Activated B cell treated with CpG ODN at 0.5 μM for 24 hours (primary cell): ENCODE measurements around the gene TMEM187. TPM values are rescaled to one million over a fixed set of nuclear protein-coding genes. Genes with fewer than 3 reads are reported as not detected.

Experiments
- ATAC-seq: fragments of 200-7000 bp; cut with Tn5 transposase; one replicate; pipeline ENCODE4 v1.10.0; 2021; ENCODE audit warnings: low read depth, mild to moderate bottlenecking, moderate library complexity
- CTCF ChIA-PET: fragments of 350-600 bp; sonication (Branson Sonifier 250); formaldehyde crosslinking; loops from one replicate; lab custom pipeline; 2021; ENCODE audit warnings: antibody characterized with exemption; lab: Charles Lee
- POLR2A ChIA-PET: fragments of 350-600 bp; sonication (Branson Sonifier 250); formaldehyde crosslinking; loops from one replicate; lab custom pipeline; 2021; ENCODE audit warnings: antibody characterized with exemption; lab: Charles Lee
- DNase-seq: peaks from one replicate; pipeline ENCODE4 v3.0.0; 2022
- H3K27ac Mint-ChIP-seq: one replicate; pipeline ENCODE4 v1.8.0; 2020; ENCODE audit warnings: mixed read lengths
- H3K27me3 Mint-ChIP-seq: one replicate; pipeline ENCODE4 v1.8.0; 2021; ENCODE audit warnings: mixed read lengths
- H3K36me3 Mint-ChIP-seq: one replicate; pipeline ENCODE4 v1.8.0; 2021; ENCODE audit warnings: low read depth, mixed read lengths
- H3K4me1 Mint-ChIP-seq: one replicate; pipeline ENCODE4 v1.8.0; 2021; ENCODE audit warnings: mixed read lengths
- H3K4me3 Mint-ChIP-seq: one replicate; pipeline ENCODE4 v1.8.0; 2020; ENCODE audit warnings: mild to moderate bottlenecking, mixed read lengths
- H3K9me3 Mint-ChIP-seq: one replicate; pipeline ENCODE4 v1.8.0; 2020; ENCODE audit warnings: mixed read lengths
- intact Hi-C: fragments of 100-400 bp; cut with micrococcal nuclease; formaldehyde crosslinking; loops from one replicate; pipeline ENCODE4 v1.15.1; 2024
- total RNA-seq: library from RNA; stranded (reverse); gene quantifications from 2 replicates; pipeline ENCODE4 v1.2.3, GENCODE V29; 2022
- TF ChIP-seq, protein P1 (sequence below): fragments of 200-600 bp; IDR thresholded peaks from one replicate; pipeline ENCODE4 v1.8.0; 2022; ENCODE audit warnings: antibody characterized with exemption, mild to moderate bottlenecking

Gene TMEM187
- total RNA-seq, 1 donor from 2014 or later, result 2.9 TPM

DNA sequence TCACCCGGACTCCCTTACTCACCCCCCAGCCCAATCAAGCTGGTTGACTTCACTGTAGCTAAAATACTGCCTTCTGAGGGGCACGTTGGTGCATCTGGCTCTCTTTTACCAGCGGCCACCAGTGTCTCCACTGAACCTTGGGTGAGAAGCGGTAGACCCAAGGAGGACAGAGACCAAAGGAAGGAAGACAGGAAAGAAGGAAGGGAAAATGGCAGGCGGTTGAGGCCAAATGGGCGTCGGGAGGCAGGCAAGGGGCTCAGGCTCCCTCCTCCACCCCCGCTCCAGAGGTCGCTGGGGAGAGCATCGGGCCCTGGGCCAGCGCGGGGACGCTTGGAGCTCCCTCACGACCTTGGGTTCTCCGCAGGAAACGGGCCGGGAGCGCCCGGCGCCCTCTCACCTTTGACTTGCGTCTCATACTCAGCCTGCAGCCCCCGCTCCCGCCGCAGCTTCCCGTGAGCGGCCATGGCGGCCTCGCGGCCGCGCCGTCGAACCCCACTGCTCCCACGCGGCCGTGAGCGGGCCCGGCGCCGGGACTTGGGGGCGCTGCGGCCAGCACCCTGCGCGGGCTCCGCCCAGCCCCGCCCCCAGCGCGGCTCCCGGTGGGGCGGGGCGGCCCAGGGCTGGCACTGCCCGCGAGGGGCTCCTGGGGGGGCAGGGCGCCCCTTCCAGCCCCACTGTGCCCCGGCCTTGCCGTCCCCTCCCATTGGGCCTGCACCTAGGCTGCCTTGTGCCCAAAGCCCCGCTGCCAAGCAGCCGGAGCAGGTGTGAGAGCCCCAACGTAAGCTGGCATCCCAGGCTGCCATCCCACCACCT lies 46.6 kb upstream of the TMEM187 start, which contains the start of gene ARHGAP4:
Gene ARHGAP4 (minus strand): TSS at position 526 of the 813 bp plus-strand sequence. CDS start 62 bp downstream, at position 464.
- Mint-ChIP-seq H3K4me1 (peaks cover 55% of the 10 kb centered on the region), H3K27ac (peak within 1 kb of the TSS; percentile 97), H3K4me3 (peak within 1 kb of the TSS; percentile 92), H3K9me3 (no peaks in the 10 kb centered on the region), H3K36me3 (peaks cover 9% of the 10 kb centered on the region), H3K27me3 (no peaks in the 10 kb centered on the region)
- TF ChIP-seq, protein P1, sequence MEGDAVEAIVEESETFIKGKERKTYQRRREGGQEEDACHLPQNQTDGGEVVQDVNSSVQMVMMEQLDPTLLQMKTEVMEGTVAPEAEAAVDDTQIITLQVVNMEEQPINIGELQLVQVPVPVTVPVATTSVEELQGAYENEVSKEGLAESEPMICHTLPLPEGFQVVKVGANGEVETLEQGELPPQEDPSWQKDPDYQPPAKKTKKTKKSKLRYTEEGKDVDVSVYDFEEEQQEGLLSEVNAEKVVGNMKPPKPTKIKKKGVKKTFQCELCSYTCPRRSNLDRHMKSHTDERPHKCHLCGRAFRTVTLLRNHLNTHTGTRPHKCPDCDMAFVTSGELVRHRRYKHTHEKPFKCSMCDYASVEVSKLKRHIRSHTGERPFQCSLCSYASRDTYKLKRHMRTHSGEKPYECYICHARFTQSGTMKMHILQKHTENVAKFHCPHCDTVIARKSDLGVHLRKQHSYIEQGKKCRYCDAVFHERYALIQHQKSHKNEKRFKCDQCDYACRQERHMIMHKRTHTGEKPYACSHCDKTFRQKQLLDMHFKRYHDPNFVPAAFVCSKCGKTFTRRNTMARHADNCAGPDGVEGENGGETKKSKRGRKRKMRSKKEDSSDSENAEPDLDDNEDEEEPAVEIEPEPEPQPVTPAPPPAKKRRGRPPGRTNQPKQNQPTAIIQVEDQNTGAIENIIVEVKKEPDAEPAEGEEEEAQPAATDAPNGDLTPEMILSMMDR, result no peak
- intact Hi-C loops, result loop anchor here (1.0 to 5.0 kb wide), 6 partner anchors 25 to 453 kb away; partner anchors contain the start of genes CCNQ, EMD and MECP2
- ChIA-PET CTCF (interaction anchor here (0.8 to 7.7 kb wide), 3 partner anchors 22 to 894 kb away, joined by 3 to 146 read pairs (median 3); partner anchors contain the start of gene RENBP), POLR2A (interaction anchor here (0.7 to 10.3 kb wide), 28 partner anchors 15 to 621 kb away, joined by 3 to 305 read pairs (median 4); partner anchors contain the start of genes AVPR2, BCAP31, FLNA and G6PD)
- peak; percentile 4 for ATAC-seq
- peak; percentile 48 for DNase-seq

DNA sequence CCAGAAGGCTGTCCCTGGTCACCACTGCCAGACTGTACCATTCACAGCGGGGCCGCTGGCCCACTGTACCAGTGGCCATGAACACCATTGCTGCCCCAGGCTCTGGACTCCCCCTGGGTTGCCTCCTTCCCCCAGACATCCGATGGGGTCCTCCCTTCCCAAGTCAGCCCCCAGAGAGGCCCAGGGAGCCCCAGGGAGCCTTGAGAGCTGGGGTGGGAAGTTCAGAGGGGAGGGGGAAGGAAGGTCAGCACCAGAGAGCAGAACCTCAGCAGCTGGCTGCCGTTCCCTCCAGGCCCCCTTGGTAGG lies 46.0 kb upstream of the TMEM187 start:
- Mint-ChIP-seq H3K36me3 (peaks cover 12% of the 10 kb centered on the region), H3K27ac (peak overlapping the region; percentile 96), H3K9me3 (no peaks in the 10 kb centered on the region), H3K4me3 (peak overlapping the region; percentile 87), H3K27me3 (no peaks in the 10 kb centered on the region), H3K4me1 (peaks cover 55% of the 10 kb centered on the region)
- DNase-seq (no peak), ATAC-seq (peak; percentile 1)
- TF ChIP-seq, protein P1, result no peak
- intact Hi-C loops, result loop anchor here (1.0 to 5.0 kb wide), 5 partner anchors 109 to 453 kb away; partner anchors contain the start of genes CCNQ, EMD and MECP2
- CTCF ChIA-PET, result interaction anchor here (1.0 to 7.7 kb wide), 2 partner anchors 22 to 894 kb away, joined by 3 to 146 read pairs; partner anchors contain the start of gene RENBP
- POLR2A ChIA-PET, result interaction anchor here (0.7 to 10.3 kb wide), 20 partner anchors 15 to 621 kb away, joined by 3 to 305 read pairs (median 6); partner anchors contain the start of genes AVPR2, BCAP31, G6PD and HCFC1

DNA sequence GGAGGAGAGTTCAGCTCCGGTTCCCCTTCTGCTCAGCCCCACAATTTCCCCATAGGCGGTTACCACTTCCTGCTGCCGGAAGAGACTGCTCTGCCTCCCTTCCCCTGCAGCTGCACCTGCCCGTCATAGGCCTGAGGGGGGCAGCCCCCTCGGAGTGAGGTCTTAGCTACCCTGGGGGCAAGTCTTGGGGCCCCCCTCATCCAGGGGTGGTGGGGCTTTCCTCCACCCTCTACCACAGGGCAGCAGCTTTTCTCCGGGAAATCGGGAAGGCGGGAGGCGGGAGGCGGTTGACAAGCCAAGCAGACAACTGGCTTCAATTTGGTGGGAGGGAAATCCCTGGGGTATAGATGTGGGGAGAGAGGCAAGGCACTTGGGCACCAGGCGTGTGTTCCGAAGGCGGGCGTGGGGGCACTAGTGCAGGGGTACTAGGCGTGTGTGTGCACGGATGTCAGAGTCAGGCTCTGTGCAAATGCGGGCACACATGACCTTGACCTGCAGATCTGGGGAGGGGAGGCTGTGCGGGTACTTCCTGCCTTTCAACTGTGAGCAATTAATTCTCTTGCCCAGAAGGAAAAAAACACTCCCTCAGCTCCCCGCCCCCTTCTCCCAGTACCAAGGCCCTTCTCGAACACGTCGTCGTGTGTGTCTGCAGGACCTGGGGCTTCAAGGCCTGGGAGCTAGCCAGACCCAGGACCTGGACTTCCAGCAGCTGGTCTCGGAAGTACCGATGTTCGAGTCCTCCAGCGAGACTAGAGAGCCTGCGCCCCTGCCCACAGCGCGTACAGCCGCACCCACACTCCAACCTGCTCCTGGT lies 45.5 kb upstream of the TMEM187 start:
- CTCF ChIA-PET, result interaction anchor here (1.0 to 7.7 kb wide), 2 partner anchors 21 to 895 kb away, joined by 3 to 146 read pairs; partner anchors contain the start of gene RENBP
- Mint-ChIP-seq H3K36me3 (peaks cover 18% of the 10 kb centered on the region), H3K4me3 (peak overlapping the region; percentile 87), H3K4me1 (peaks cover 54% of the 10 kb centered on the region), H3K9me3 (no peaks in the 10 kb centered on the region), H3K27ac (peak overlapping the region; percentile 96), H3K27me3 (no peaks in the 10 kb centered on the region)
- intact Hi-C loops, result loop anchor here (1.0 to 5.0 kb wide), 6 partner anchors 8 to 452 kb away; partner anchors contain the start of genes CCNQ, EMD, MECP2 and NAA10
- POLR2A ChIA-PET, result interaction anchor here (0.5 to 10.3 kb wide), 23 partner anchors 16 to 748 kb away, joined by 3 to 305 read pairs (median 5); partner anchors contain the start of genes AVPR2, BCAP31, G6PD and HCFC1
- TF ChIP-seq, protein P1, result no peak
- DNase-seq, result peak; percentile 64
- ATAC-seq, result peak; percentile 48

DNA sequence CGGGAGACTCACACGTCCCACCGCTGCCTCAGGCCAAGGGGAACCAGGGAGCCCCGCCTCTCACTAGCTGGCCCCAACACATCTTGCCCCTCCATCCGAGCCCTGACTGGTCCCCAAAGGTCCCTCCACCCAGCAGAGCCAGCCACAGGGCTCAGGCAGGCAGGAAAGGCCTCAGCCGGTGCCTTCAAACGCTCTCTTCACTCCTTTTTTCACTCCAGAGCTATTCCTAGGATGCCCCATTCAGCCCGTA lies 45.0 kb upstream of the TMEM187 start:
- no peak for DNase-seq
- peaks cover 50% of the 10 kb centered on the region for H3K4me1 Mint-ChIP-seq

More for the DNA sequence above, 45.0 kb upstream of the TMEM187 start:
- H3K27me3 Mint-ChIP-seq, result no peaks in the 10 kb centered on the region
- ATAC-seq, result no peak
- H3K27ac Mint-ChIP-seq, result peak overlapping the region; percentile 96
- CTCF ChIA-PET, result interaction anchor here (7.7 kb wide), 1 partner anchor 21 kb away, joined by 146 read pairs; the partner anchor contains the start of gene RENBP
- H3K36me3 Mint-ChIP-seq, result peaks cover 21% of the 10 kb centered on the region
- intact Hi-C loops, result loop anchor here (1.0 to 5.0 kb wide), 4 partner anchors 8 to 330 kb away; partner anchors contain the start of genes CCNQ and NAA10
- no peaks in the 10 kb centered on the region for H3K9me3 Mint-ChIP-seq
- POLR2A ChIA-PET, result interaction anchor here (0.5 to 10.3 kb wide), 13 partner anchors 15 to 747 kb away, joined by 3 to 305 read pairs (median 7); partner anchors contain the start of genes AVPR2, G6PD, HCFC1 and IDH3G
- TF ChIP-seq, protein P1, result no peak
- peak overlapping the region; percentile 87 for H3K4me3 Mint-ChIP-seq
